Upper lobe of left lung (tissue), 6 donors: Measurements from ENCODE around the gene IST1. TPM values are rescaled to one million over a fixed set of nuclear protein-coding genes. Genes with fewer than 3 reads are reported as not detected.

Experiments used
- ATAC-seq, 2 donors: fragments of 200-7000 bp; cut with Tn5 transposase; one replicate each; pipeline ENCODE4 v1.9.1; 2022; ENCODE audit warnings: mild to moderate bottlenecking in 2 of 2, moderate library complexity in 2 of 2; ENCODE audit not compliant: low FRiP score in 2 of 2
- DNase-seq, 2 donors: peaks; one replicate each; pipeline ENCODE4 v3.0.0-alpha.2; 2019 to 2020
- H3K27ac ChIP-seq, 4 donors: fragments of 200-600 bp; sonication (generic); one replicate each; pipeline ENCODE4 v1.5.1; 2016 to 2019
- H3K27me3 ChIP-seq, 4 donors: fragments of 200-600 bp; sonication (generic); one replicate each; pipeline ENCODE4 v1.5.1; 2017 to 2019
- H3K36me3 ChIP-seq, 4 donors: fragments of 200-600 bp; sonication (generic); one replicate each; pipeline ENCODE4 v1.5.1; 2016 to 2019
- H3K4me1 ChIP-seq, 4 donors: fragments of 200-600 bp; sonication (generic); one replicate each; pipeline ENCODE4 v1.5.1; 2018 to 2019
- H3K4me3 ChIP-seq, 4 donors: fragments of 200-600 bp; sonication (generic); one replicate each; pipeline ENCODE4 v1.5.1; 2017 to 2019; ENCODE audit warnings: mild to moderate bottlenecking in 2 of 4, moderate library complexity in 1 of 4
- H3K9me3 ChIP-seq, 4 donors: fragments of 200-600 bp; sonication (generic); one replicate each; pipeline ENCODE4 v1.5.1; 2018 to 2019
- EP300 ChIP-seq, 4 donors: sonication (generic); formaldehyde crosslinking; IDR thresholded peaks; one replicate each; pipeline ENCODE4 v1.5.1; 2017; ENCODE audit warnings: antibody characterized with exemption in 4 of 4, control low read depth in 2 of 4
- POLR2A ChIP-seq, 4 donors: fragments of 450-650 bp; IDR thresholded peaks; one replicate each; pipeline ENCODE4 v1.5.1; 2016 to 2017; ENCODE audit warnings: antibody characterized with exemption in 4 of 4, mild to moderate bottlenecking in 2 of 4
- POLR2AphosphoS5 ChIP-seq, 2 donors: sonication (generic); formaldehyde crosslinking; IDR thresholded peaks; one replicate each; pipeline ENCODE4 v1.5.1; 2017; ENCODE audit warnings: antibody characterized with exemption in 2 of 2
- WGBS, 2 donors: methylation state at CpG; one replicate each; pipeline ENCODE4 v1.1.5; 2017 to 2018; 5-methylcytosine and 5-hydroxymethylcytosine counted together
- total RNA-seq, 6 donors: library from RNA; depleted of rRNA in 4 of 6; stranded (reverse); fragments of >200 nt in 4 of 6; gene quantifications; one replicate each; pipeline versions ENCODE4 v1.1.0 to v1.2.1, GENCODE V29; 2016 to 2021
- TF ChIP-seq, protein P1 (sequence below), 6 experiments: fragments of 450-650 bp in 4 of 6; fragments of 200-600 bp in 2 of 6; sonication (generic) in 2 of 6; IDR thresholded peaks; one replicate each; pipeline ENCODE4 v1.5.1; 2016 to 2019; ENCODE audit warnings: antibody characterized with exemption in 6 of 6
- donor health status: DM: no; HTN: no; CAD: no; lungs with moderate emphysema.
- donor health status: DM: no; HTN: yes; CAD: no; lungs with severe emphysema.

Gene IST1
- total RNA-seq, 6 donors from 2014 or later = 164 to 224 (median 176) TPM

- no peak for TF ChIP-seq POLR2AphosphoS5 (IDR thresholded peaks at IDR 0.05)
- no peak for TF ChIP-seq POLR2A (IDR thresholded peaks at IDR 0.05)
- no peak for TF ChIP-seq EP300 (IDR thresholded peaks at IDR 0.05)
- TF ChIP-seq, protein P1, sequence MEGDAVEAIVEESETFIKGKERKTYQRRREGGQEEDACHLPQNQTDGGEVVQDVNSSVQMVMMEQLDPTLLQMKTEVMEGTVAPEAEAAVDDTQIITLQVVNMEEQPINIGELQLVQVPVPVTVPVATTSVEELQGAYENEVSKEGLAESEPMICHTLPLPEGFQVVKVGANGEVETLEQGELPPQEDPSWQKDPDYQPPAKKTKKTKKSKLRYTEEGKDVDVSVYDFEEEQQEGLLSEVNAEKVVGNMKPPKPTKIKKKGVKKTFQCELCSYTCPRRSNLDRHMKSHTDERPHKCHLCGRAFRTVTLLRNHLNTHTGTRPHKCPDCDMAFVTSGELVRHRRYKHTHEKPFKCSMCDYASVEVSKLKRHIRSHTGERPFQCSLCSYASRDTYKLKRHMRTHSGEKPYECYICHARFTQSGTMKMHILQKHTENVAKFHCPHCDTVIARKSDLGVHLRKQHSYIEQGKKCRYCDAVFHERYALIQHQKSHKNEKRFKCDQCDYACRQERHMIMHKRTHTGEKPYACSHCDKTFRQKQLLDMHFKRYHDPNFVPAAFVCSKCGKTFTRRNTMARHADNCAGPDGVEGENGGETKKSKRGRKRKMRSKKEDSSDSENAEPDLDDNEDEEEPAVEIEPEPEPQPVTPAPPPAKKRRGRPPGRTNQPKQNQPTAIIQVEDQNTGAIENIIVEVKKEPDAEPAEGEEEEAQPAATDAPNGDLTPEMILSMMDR (IDR thresholded peaks at IDR 0.05) = no peak
- H3K27ac ChIP-seq = no peak overlapping the region
- no peak for DNase-seq
- H3K4me3 ChIP-seq = no peak overlapping the region
- no peaks in the 10 kb centered on the region for H3K4me1 ChIP-seq
- no peak for ATAC-seq
- H3K9me3 ChIP-seq = no peaks in the 10 kb centered on the region
- WGBS, 2 donors = 94 to 96% methylated on average over 2 to 4 of the region's 4 CpGs
- no peaks in the 10 kb centered on the region for H3K36me3 ChIP-seq
- H3K27me3 ChIP-seq = no peaks in the 10 kb centered on the region
These were observed 76.2 kb downstream of the IST1 start for GRCh38 chr16:71971571-71971970.

GRCh38 chr16:71972356-71972755 lies 77.0 kb downstream of the IST1 start:
- Histone ChIP-seq H3K27ac (no peak overlapping the region), H3K4me1 (no peaks in the 10 kb centered on the region), H3K4me3 (no peak overlapping the region), H3K9me3 (no peaks in the 10 kb centered on the region), H3K36me3 (no peaks in the 10 kb centered on the region), H3K27me3 (no peaks in the 10 kb centered on the region)
- DNase-seq (no peak), ATAC-seq (no peak)
- 93 to 96% methylated on average over 3 of the region's 3 CpGs for WGBS, 2 donors
- TF ChIP-seq POLR2AphosphoS5 (IDR thresholded peaks at IDR 0.05) = no peak
- TF ChIP-seq EP300 (IDR thresholded peaks at IDR 0.05) = no peak
- TF ChIP-seq, protein P1 (IDR thresholded peaks at IDR 0.05) = no peak
- no peak for TF ChIP-seq POLR2A (IDR thresholded peaks at IDR 0.05)

GRCh38 chr16:71973001-71973400 lies 77.7 kb downstream of the IST1 start:
- H3K9me3 ChIP-seq = no peaks in the 10 kb centered on the region
- H3K4me1 ChIP-seq = no peaks in the 10 kb centered on the region
- no peak for ATAC-seq
- DNase-seq = no peak
- no peak overlapping the region for H3K27ac ChIP-seq
- H3K4me3 ChIP-seq = no peak overlapping the region
- TF ChIP-seq POLR2A (IDR thresholded peaks at IDR 0.05) = no peak
- no peaks in the 10 kb centered on the region for H3K27me3 ChIP-seq
- WGBS, 2 donors = 72 to 80% methylated on average over 9 of the region's 9 CpGs
- H3K36me3 ChIP-seq = no peaks in the 10 kb centered on the region

- Histone ChIP-seq H3K36me3 (no peaks in the 10 kb centered on the region), H3K27me3 (no peaks in the 10 kb centered on the region), H3K4me1 (no peaks in the 10 kb centered on the region), H3K4me3 (no peak overlapping the region), H3K9me3 (no peaks in the 10 kb centered on the region), H3K27ac (no peak overlapping the region)
- TF ChIP-seq, protein P1 (IDR thresholded peaks at IDR 0.05) = no peak
- TF ChIP-seq POLR2A (IDR thresholded peaks at IDR 0.05) (no peak), POLR2AphosphoS5 (IDR thresholded peaks at IDR 0.05) (no peak), EP300 (IDR thresholded peaks at IDR 0.05) (no peak)
- no peak for DNase-seq
- 91 to 94% methylated on average over 15 of the region's 15 CpGs for WGBS, 2 donors
- no peak for ATAC-seq
These were observed 78.9 kb downstream of the IST1 start for GRCh38 chr16:71974068-71974818.

Other genes starting within 250 kb of the IST1 start
- gene PHLPP2, start 170.8 kb upstream of the IST1 start, total RNA-seq = 10 to 100 TPM in 2 of 6 donors, 1 to 10 TPM in 4; 4.2 to 12.6 (median 8.4) TPM
- 100 to 1,000 TPM in 2 of 6 donors, 10 to 100 TPM in 4; 63.7 to 145 (median 88.6) TPM for gene AP1G1, start 86.7 kb upstream of the IST1 start, total RNA-seq
- gene ATXN1L, start 49.6 kb upstream of the IST1 start, total RNA-seq = 10 to 100 TPM; 22.0 to 31.2 (median 29.1) TPM
- gene ZNF821, start 11.3 kb upstream of the IST1 start, total RNA-seq = 10 to 100 TPM in 2 of 6 donors, 1 to 10 TPM in 4; 5.9 to 32.5 (median 7.4) TPM
- gene PKD1L3, start 104.9 kb downstream of the IST1 start, total RNA-seq = under 1 TPM in 5 of 6 donors, not detected in 1; under 0.01 to 0.59 (median 0.17) TPM
- 10 to 100 TPM in 2 of 6 donors, 1 to 10 TPM in 4; 5.8 to 13.2 (median 7.8) TPM for gene DHODH, start 113.2 kb downstream of the IST1 start, total RNA-seq
- gene HP, start 159.0 kb downstream of the IST1 start, total RNA-seq = 100 to 1,000 TPM in 1 of 6 donors, 10 to 100 TPM in 5; 13.7 to 132 (median 40.0) TPM
- gene HPR, start 167.7 kb downstream of the IST1 start, total RNA-seq = 1 to 10 TPM in 2 of 6 donors, under 1 TPM in 1, not detected in 3; 0.76 to 2.2 (median 1.4) TPM
- gene TXNL4B, start 198.1 kb downstream of the IST1 start, total RNA-seq = 10 to 100 TPM in 2 of 6 donors, 1 to 10 TPM in 4; 5.7 to 13.4 (median 9.6) TPM
- gene DHX38, start 198.3 kb downstream of the IST1 start, total RNA-seq = 100 to 1,000 TPM in 1 of 6 donors, 10 to 100 TPM in 5; 45.9 to 211 (median 76.8) TPM